Activated CD8-positive, alpha-beta memory T cell treated with anti-CD3 and anti-CD28 coated beads, Interleukin-2, amount 10 ng/mL, durations not matched to agents 7 days and 5 days (primary cell): ENCODE results near the gene YY1AP1. TPM values are rescaled to one million over a fixed set of nuclear protein-coding genes. Genes with fewer than 3 reads are reported as not detected.
A peak's percentile ranks its signal among the peaks of the same experiment; 100 is the strongest.
"Not testable (repeated sequence)": the region's sequence is repeated elsewhere in the genome, so short reads cannot be mapped to it uniquely, and the experiment has no call there.

Source experiments
- ATAC-seq: fragments of 150-1000 bp; cut with Tn5 transposase; one replicate; pipeline ENCODE4 v1.10.0; 2021; ENCODE audit warnings: moderate library complexity
- CTCF ChIA-PET: fragments of 350-600 bp; sonication (Branson Sonifier 250); formaldehyde crosslinking; loops from one replicate; lab custom pipeline; 2021; ENCODE audit warnings: antibody characterized with exemption; lab: Charles Lee
- DNase-seq: peaks from one replicate; pipeline ENCODE4 v3.0.0-alpha.2; 2020
- H3K27ac Mint-ChIP-seq: one replicate; pipeline ENCODE4 v1.8.0; 2021; ENCODE audit warnings: mild to moderate bottlenecking, mixed read lengths
- H3K27me3 Mint-ChIP-seq: one replicate; pipeline ENCODE4 v1.8.0; 2021; ENCODE audit warnings: mixed read lengths
- H3K36me3 Mint-ChIP-seq: one replicate; pipeline ENCODE4 v1.8.0; 2021; ENCODE audit warnings: mild to moderate bottlenecking, mixed read lengths
- H3K4me1 Mint-ChIP-seq: one replicate; pipeline ENCODE4 v1.8.0; 2021; ENCODE audit warnings: mixed read lengths
- H3K4me3 Mint-ChIP-seq: one replicate; pipeline ENCODE4 v1.8.0; 2021; ENCODE audit warnings: mild to moderate bottlenecking, moderate library complexity, mixed read lengths
- H3K9me3 Mint-ChIP-seq: one replicate; pipeline ENCODE4 v1.8.0; 2022; ENCODE audit warnings: low read depth, mixed read lengths
- total RNA-seq, 2 experiments: library from RNA; stranded (reverse); gene quantifications; one replicate each; pipeline ENCODE4 v1.2.3, GENCODE V29; 2021

The YY1AP1 gene
- total RNA-seq, 2 experiments from 2014 or later, result 74.2 to 82.3 TPM

DNA sequence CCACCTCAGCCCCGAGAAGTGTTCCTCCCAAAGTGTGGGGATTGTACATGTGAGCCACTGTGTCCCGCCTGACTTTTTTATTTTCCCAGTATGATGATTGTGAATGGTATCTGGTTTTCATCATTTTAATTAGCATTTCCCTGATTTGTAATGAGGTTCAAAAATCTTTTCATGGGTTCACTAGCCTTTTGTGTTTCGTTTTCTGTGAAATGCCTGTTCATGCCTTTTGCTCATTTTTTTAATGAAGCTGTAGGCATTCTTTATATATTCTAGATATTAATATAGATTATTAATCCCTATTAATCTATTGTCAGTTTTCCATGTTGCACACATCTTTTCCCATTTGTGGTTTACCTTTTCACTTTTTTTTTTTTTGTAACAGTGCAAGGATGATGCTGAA is 20.8 kb upstream of the YY1AP1 start:
- Mint-ChIP-seq H3K36me3 (peaks cover 36% of the 10 kb centered on the region), H3K27ac (peak overlapping the region; percentile 40), H3K4me1 (peaks cover 7% of the 10 kb centered on the region), H3K27me3 (no peaks in the 10 kb centered on the region), H3K4me3 (no peak overlapping the region), H3K9me3 (no peaks in the 10 kb centered on the region)
- no peak for ATAC-seq
- CTCF ChIA-PET, result interaction anchor here (0.7 to 1.0 kb wide), 2 partner anchors 28 to 36 kb away, joined by 3 read pairs; no protein-coding TSS in a partner anchor
- no peak for DNase-seq

GRCh38 chr1:155706139-155706538 is 17.6 kb upstream of the YY1AP1 start:
- peaks cover 9% of the 10 kb centered on the region for H3K4me1 Mint-ChIP-seq
- DNase-seq (no peak), ATAC-seq (no peak)
- no peak overlapping the region for H3K4me3 Mint-ChIP-seq
- H3K27me3 Mint-ChIP-seq, result no peaks in the 10 kb centered on the region
- H3K36me3 Mint-ChIP-seq, result peaks cover 22% of the 10 kb centered on the region
- CTCF ChIA-PET, result interaction anchor here (0.9 kb wide), 1 partner anchor 8 kb away, joined by 3 read pairs; no protein-coding TSS in a partner anchor
- no peak overlapping the region for H3K27ac Mint-ChIP-seq
- H3K9me3 Mint-ChIP-seq, result no peaks in the 10 kb centered on the region

GRCh38 chr1:155704414-155704813 is 15.8 kb upstream of the YY1AP1 start:
- DNase-seq, H3K27ac Mint-ChIP-seq, H3K27me3 Mint-ChIP-seq, ATAC-seq, CTCF ChIA-PET, H3K4me3 Mint-ChIP-seq, H3K9me3 Mint-ChIP-seq: not testable (repeated sequence)
- peaks cover 10% of the 10 kb centered on the region for H3K4me1 Mint-ChIP-seq
- H3K36me3 Mint-ChIP-seq, result peaks cover 16% of the 10 kb centered on the region

DNA sequence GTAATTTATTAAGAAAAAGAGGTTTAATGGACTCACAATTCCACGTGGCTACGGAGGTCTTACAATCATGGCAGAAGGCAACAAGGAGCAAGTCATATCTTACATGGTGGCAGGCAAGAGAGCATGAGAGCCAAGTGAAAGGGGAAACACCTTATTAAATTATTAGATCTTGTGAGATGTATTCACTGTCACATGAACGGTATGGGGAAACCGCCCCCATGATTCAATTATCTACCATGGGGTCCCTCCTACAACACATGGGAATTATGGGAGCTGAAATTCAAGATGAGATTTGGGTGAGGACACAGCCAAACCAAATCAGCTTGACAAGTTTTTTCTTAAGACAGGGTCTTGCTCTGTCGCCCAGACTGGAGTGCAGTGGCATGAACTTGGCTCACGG is 14.6 kb upstream of the YY1AP1 start:
- no peaks in the 10 kb centered on the region for H3K27me3 Mint-ChIP-seq
- H3K4me1 Mint-ChIP-seq, result peaks cover 9% of the 10 kb centered on the region
- H3K9me3 Mint-ChIP-seq, result no peaks in the 10 kb centered on the region
- DNase-seq (no peak), ATAC-seq (no peak)
- H3K4me3 Mint-ChIP-seq, result no peak overlapping the region
- H3K27ac Mint-ChIP-seq, result no peak overlapping the region
- CTCF ChIA-PET, result interaction anchor here (0.7 kb wide), 1 partner anchor 871 kb away, joined by 3 read pairs; no protein-coding TSS in a partner anchor
- peaks cover 16% of the 10 kb centered on the region for H3K36me3 Mint-ChIP-seq

- DNase-seq, CTCF ChIA-PET, H3K4me1 Mint-ChIP-seq, ATAC-seq, H3K27ac Mint-ChIP-seq, H3K27me3 Mint-ChIP-seq, H3K4me3 Mint-ChIP-seq, H3K9me3 Mint-ChIP-seq: not testable (repeated sequence)
- peaks cover 18% of the 10 kb centered on the region for H3K36me3 Mint-ChIP-seq
These were observed 13.1 kb upstream of the YY1AP1 start for GRCh38 chr1:155701675-155702074.

GRCh38 chr1:155699062-155699461 is 10.5 kb upstream of the YY1AP1 start:
- H3K36me3 Mint-ChIP-seq, result peaks cover 25% of the 10 kb centered on the region
- CTCF ChIA-PET, H3K27me3 Mint-ChIP-seq, DNase-seq, H3K4me3 Mint-ChIP-seq, H3K27ac Mint-ChIP-seq, H3K9me3 Mint-ChIP-seq, ATAC-seq: not testable (repeated sequence)
- peaks cover 20% of the 10 kb centered on the region for H3K4me1 Mint-ChIP-seq

GRCh38 chr1:155698382-155699038 is 9.9 kb upstream of the YY1AP1 start:
- ATAC-seq (no peak), DNase-seq (no peak)
- H3K4me3 Mint-ChIP-seq, result no peak overlapping the region
- H3K27me3 Mint-ChIP-seq, result no peaks in the 10 kb centered on the region
- no peak overlapping the region for H3K27ac Mint-ChIP-seq
- no peaks in the 10 kb centered on the region for H3K9me3 Mint-ChIP-seq
- H3K4me1 Mint-ChIP-seq, result peaks cover 22% of the 10 kb centered on the region
- CTCF ChIA-PET, result no interaction called here
- H3K36me3 Mint-ChIP-seq, result peaks cover 27% of the 10 kb centered on the region

DNA sequence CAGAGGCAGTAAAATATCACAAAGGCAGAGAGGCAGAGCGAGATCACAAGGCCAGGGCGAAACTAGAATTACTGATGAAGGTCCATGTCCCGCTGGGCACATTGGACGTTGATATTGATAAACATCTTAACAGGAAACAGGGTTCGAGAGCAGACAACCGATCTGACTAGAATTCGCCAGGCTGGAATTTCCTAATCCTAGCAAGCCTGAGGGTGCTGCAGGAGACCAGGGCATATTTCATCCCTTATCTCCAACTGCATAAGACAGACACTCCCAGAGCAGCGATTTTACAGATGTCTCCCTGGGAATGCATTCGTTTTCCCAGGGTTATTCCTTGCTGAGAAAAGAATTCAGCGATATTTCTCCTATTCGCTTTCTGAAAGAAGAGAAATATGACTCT is 9.0 kb upstream of the YY1AP1 start:
- peaks cover 30% of the 10 kb centered on the region for H3K4me1 Mint-ChIP-seq

GRCh38 chr1:155697046-155697445 is 8.5 kb upstream of the YY1AP1 start:
- no peak for ATAC-seq
- no peak overlapping the region for H3K4me3 Mint-ChIP-seq
- H3K4me1 Mint-ChIP-seq, result peaks cover 35% of the 10 kb centered on the region
- CTCF ChIA-PET, result no interaction called here
- H3K27me3 Mint-ChIP-seq, result no peaks in the 10 kb centered on the region
- DNase-seq, result no peak
- H3K36me3 Mint-ChIP-seq, result peaks cover 41% of the 10 kb centered on the region
- no peaks in the 10 kb centered on the region for H3K9me3 Mint-ChIP-seq
- no peak overlapping the region for H3K27ac Mint-ChIP-seq

More for the DNA sequence above, 9.0 kb upstream of the YY1AP1 start:
- H3K27me3 Mint-ChIP-seq, H3K9me3 Mint-ChIP-seq, ATAC-seq, CTCF ChIA-PET, H3K27ac Mint-ChIP-seq, DNase-seq, H3K4me3 Mint-ChIP-seq: not testable (repeated sequence)
- H3K36me3 Mint-ChIP-seq, result peaks cover 35% of the 10 kb centered on the region

DNA sequence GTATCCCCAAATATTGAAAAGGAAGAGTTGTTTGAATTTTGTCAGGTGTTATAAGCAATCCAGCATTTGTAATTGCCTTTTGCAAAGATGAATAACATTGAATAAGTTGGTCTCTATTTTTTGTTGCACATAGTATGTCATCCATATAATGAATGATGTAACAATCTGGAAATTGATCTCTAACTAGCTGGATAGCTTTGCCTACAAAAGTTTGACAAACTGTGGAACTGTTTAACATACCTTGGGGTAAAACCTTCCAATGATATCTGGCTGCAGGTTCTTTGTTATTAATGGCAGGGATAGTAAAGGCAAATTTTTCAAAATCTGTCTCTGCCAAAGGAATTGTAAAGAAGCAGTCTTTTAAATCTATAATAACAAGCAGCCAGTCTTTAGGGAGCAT is 8.0 kb upstream of the YY1AP1 start:
- H3K4me3 Mint-ChIP-seq, result no peak overlapping the region
- H3K27me3 Mint-ChIP-seq, result no peaks in the 10 kb centered on the region
- DNase-seq, result no peak
- H3K9me3 Mint-ChIP-seq, result no peaks in the 10 kb centered on the region
- peaks cover 39% of the 10 kb centered on the region for H3K4me1 Mint-ChIP-seq
- ATAC-seq, result no peak
- no peak overlapping the region for H3K27ac Mint-ChIP-seq
- CTCF ChIA-PET, result interaction anchor here (0.6 kb wide), 1 partner anchor 16 kb away, joined by 3 read pairs; no protein-coding TSS in a partner anchor
- peaks cover 46% of the 10 kb centered on the region for H3K36me3 Mint-ChIP-seq

DNA sequence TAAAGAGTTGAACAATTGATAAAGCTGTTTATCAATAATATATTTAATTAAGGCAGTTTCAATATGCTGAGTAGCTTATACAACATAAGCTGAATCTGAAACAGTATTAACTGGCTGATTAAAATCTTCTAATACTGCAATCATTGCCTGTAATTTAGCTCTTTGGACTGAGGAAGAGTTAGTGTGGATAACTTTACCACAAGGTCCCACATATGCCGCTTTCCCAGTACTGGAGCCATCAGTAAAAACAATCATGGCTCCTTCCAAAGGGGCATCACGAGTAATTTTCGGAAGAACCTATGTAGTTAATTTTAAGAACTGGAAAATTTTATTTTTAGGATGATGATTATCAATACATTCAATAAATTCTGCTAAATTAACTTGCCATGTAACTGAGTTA is 7.0 kb upstream of the YY1AP1 start:
- peaks cover 53% of the 10 kb centered on the region for H3K36me3 Mint-ChIP-seq
- H3K27ac Mint-ChIP-seq, result no peak overlapping the region
- H3K4me3 Mint-ChIP-seq, result no peak overlapping the region
- CTCF ChIA-PET, result no interaction called here
- H3K4me1 Mint-ChIP-seq, result peaks cover 45% of the 10 kb centered on the region
- no peaks in the 10 kb centered on the region for H3K9me3 Mint-ChIP-seq
- no peak for DNase-seq
- H3K27me3 Mint-ChIP-seq, result no peaks in the 10 kb centered on the region
- no peak for ATAC-seq

DNA sequence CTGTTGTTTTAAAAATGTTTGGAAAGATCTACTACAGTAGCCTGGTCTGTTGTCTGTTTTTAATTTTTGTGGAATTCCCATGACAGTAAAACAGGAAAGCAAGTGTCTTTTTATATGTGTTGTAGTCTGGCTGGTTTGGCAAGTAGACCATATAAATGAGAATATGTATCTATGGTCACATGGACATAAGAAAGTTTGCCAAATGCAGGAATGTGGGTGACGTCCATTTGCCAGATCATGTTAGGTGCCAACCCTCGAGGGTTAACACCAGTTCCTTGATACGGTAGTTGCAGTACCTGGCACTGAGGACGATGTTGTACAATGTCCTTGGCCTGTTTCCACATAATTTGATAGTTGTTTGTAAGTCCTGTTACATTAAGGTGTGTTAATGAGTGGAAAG is 6.5 kb upstream of the YY1AP1 start:
- Mint-ChIP-seq H3K9me3 (no peaks in the 10 kb centered on the region), H3K4me3 (no peak overlapping the region), H3K36me3 (peaks cover 55% of the 10 kb centered on the region), H3K27me3 (no peaks in the 10 kb centered on the region), H3K4me1 (peaks cover 48% of the 10 kb centered on the region), H3K27ac (no peak overlapping the region)
- DNase-seq, result no peak
- CTCF ChIA-PET, result interaction anchor here (0.6 kb wide), 1 partner anchor 154 kb away, joined by 3 read pairs; no protein-coding TSS in a partner anchor
- no peak for ATAC-seq

- H3K27ac Mint-ChIP-seq, result no peak overlapping the region
These were observed 5.6 kb upstream of the YY1AP1 start for GRCh38 chr1:155694167-155694566.

DNA sequence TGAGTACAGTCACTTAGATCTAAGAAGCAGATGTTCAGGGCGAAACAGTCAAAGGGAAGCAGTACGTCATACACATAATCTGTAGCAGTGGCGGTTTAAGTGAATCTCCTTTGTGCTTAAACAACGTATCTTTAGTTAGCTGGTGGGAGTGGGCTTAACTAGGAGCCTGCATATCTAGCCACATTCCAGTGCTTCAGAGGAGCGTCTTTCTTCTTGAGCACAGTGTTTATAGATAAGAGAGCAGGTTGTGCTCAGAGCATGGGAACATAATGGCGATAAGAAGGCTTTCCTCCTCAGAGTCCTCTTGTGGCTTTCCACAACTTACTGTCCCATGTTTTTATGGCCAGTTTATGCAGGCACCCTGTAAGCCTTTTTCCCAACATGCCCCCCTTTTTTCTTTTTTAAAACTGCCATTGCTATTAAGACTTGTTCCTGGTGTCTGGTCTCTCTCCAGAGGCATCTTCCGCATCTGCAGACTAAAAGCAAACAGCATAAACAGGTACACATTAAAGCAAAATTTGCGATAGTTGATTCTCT is 3.5 kb upstream of the YY1AP1 start:
- Mint-ChIP-seq H3K27me3 (no peaks in the 10 kb centered on the region), H3K36me3 (peaks cover 47% of the 10 kb centered on the region), H3K27ac (no peak overlapping the region), H3K4me1 (peaks cover 53% of the 10 kb centered on the region), H3K4me3 (no peak overlapping the region), H3K9me3 (no peaks in the 10 kb centered on the region)
- ATAC-seq (no peak), DNase-seq (no peak)
- CTCF ChIA-PET, result no interaction called here

More at GRCh38 chr1:155694167-155694566, 5.6 kb upstream of the YY1AP1 start:
- peaks cover 58% of the 10 kb centered on the region for H3K36me3 Mint-ChIP-seq
- DNase-seq (no peak), ATAC-seq (no peak)
- H3K27me3 Mint-ChIP-seq, result no peaks in the 10 kb centered on the region
- H3K9me3 Mint-ChIP-seq, result no peaks in the 10 kb centered on the region
- H3K4me3 Mint-ChIP-seq, result no peak overlapping the region
- CTCF ChIA-PET, result no interaction called here
- H3K4me1 Mint-ChIP-seq, result peaks cover 55% of the 10 kb centered on the region
